ENCODE measurements around the gene SPATA32.
A peak's percentile ranks its signal among the peaks of the same experiment; 100 is the strongest.
"Not testable (repeated sequence)": the region's sequence is repeated elsewhere in the genome, so short reads cannot be mapped to it uniquely, and the experiment has no call there.

Gene SPATA32

GRCh38 chr17:45271603-45272002 lies 9.7 kb upstream of the SPATA32 start:
- DNase-seq (ENCODE audit: low read depth in 3 of 3, low spot score in 1 of 3) = no peak

- peak in 2 of 3 donors; percentile 22 to 48 for DNase-seq (ENCODE audit: low read depth in 3 of 3, low spot score in 1 of 3)
These were observed 9.0 kb upstream of the SPATA32 start for GRCh38 chr17:45270828-45271418.

DNA sequence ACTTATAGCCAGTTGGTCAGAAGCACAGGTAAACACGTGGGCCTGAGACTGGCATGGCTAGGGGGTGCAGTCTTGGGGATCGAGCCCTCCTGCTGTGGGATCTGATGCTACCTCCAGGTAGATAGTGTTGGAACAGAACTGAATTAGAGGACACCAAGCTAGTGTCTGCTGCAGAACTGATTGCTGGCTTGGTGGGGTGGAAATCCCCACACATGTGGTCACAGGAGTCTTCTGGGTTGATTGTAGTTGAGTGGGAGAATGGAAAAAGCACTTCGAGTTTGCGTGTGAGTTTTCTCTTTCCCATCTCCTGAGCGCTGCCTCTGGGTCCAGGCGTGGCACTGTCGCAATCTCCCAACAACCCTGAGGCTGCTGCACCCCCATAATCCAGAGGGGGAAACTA lies 8.0 kb upstream of the SPATA32 start:
- no peak for DNase-seq (ENCODE audit: low read depth in 3 of 3, low spot score in 1 of 3)

DNA sequence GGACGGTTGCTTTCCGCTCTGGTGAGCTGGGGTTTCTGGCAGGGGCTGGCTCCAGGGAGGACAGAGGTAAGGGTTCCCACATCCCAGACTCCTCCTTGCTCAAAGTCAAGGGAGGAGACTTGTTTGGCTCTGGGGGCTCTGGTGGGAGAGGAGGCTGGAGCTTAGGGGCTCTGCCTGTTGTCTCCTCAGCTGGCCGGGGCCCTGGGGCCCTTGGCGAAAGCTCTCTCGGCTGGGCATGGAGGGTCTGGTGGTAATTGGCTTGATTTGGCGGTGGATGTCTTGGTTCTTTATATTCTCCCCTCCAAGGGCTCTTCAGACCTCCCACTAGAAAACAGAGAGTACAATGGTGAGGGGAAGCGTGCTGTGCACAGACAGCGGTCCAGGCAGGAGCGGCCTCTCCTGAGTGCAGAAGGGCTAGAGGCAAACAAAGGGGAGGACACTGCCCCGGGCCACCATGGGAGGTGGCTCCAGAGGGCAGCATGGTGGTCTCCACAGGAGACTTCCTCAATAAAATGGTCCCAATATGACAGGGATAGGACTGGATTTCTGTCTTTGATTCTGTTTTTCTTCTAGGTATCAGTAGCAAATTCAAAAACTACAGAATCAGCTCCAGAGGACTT lies 5.7 kb upstream of the SPATA32 start:
- no peak for DNase-seq (ENCODE audit: low read depth in 3 of 3, low spot score in 1 of 3)

DNA sequence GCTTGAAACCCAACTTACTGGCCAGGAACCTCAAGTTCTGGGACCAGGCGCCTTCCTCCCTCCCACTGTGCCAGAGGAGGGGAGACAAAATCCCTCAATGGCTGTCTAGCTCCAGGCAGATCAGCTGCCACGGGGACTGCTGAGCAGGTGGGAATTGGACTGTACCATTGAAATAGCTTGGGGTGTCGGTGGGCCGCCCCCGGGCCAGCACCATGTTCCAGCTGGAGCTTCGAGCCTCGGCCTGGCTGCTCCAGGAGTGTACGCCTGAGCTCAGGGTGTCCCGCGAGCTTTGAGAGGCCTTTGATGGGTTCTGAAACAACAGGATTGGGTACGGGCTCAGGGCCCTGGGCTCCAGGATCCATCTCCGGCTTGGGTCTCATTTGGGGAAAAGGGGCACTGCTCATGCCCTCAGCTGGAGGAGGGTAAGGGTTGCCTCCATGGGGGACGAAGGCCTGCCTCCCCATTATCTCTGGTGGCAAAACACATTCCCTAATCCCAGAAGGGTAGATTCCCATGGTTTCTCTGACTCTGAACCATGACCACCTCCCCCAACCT lies 4.6 kb upstream of the SPATA32 start:
- no peak for DNase-seq (ENCODE audit: low read depth in 3 of 3, low spot score in 1 of 3)

GRCh38 chr17:45265821-45266220 lies 3.9 kb upstream of the SPATA32 start:
- no peak for DNase-seq (ENCODE audit: low read depth in 3 of 3, low spot score in 1 of 3)

GRCh38 chr17:45264988-45265387 lies 3.1 kb upstream of the SPATA32 start:
- DNase-seq (ENCODE audit: low read depth in 3 of 3, low spot score in 1 of 3) = no peak

GRCh38 chr17:45264430-45264829 lies 2.5 kb upstream of the SPATA32 start:
- no peak for DNase-seq (ENCODE audit: low read depth in 3 of 3, low spot score in 1 of 3)

- no peak for DNase-seq (ENCODE audit: low read depth in 3 of 3, low spot score in 1 of 3)
These were observed 1.6 kb upstream of the SPATA32 start for GRCh38 chr17:45263477-45263860.

DNA sequence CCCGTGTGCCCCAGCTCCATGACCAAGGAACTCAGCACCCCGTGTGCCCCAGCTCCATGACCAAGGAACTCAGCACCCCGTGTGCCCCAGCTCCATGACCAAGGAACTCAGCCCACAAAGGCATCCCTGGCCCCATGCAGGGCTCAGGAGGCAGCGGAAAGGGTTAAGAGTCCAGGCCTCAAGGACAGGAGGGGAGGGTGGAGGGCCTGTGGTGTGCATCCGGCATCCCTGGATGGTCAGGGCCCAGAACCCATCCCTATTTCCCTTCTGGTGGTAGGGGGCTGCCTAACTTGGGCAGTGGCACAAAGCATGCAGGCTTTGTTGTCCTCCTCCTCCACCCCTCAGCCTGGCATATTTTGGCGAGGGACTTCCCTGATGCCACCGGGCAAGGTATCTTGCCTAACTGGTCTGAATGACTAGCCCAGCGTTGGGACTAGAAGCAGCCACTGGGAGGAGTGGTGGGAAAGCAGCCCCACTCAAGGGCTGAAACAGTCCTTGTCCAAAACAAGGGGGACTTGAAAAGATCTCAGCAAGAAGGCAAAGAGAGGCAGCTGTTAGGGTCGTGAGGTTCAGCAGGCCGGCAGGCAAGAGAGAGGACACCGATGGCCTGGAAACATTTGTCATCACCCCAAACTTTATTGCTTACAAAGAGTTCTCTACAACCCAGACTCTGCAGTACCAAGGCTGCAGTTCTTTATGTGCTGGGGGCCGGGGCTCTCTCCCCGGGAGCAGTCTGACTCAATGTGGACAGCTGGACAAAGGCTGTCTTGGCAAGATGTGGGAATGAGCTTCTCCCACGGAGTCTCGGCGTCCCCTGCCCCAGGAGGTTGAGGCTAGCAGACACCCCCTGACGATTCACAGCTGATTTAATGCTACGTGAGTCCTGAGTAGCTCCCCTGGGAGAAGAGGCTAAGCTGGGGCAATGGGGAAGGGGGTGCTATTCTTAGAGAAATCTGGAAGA lies 902 bp upstream of the SPATA32 start:
- no peak for DNase-seq (ENCODE audit: low read depth in 3 of 3, low spot score in 1 of 3)

DNA sequence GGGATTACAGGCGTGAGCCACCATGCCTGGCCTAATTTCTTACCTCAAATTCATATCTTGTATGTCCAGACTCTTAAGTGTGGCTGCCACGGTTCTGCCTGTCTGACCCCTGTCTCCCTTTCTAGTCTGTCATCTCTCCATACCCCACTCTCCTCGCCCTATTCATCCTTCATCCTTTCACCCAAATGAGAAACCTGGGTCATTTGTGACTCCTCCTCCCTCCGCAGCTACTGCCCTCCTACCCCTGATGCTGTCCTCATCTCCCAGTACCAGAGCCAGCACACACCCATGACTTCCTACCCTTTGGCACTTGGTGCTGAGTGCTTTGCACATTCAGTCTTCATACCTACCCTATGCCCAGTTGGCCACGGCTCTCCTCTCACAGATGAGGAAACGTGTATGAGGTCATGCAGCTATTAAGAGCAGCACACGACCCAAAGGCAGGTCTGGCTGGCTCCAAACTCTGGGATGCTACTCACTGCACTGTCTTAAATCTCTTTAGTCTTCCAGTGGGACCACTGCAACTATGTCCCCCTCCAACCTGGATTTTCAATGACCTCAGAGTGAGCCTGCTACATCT lies 1.6 kb downstream of the SPATA32 start:
- no peak for DNase-seq (ENCODE audit: low read depth in 3 of 3, low spot score in 1 of 3)

DNA sequence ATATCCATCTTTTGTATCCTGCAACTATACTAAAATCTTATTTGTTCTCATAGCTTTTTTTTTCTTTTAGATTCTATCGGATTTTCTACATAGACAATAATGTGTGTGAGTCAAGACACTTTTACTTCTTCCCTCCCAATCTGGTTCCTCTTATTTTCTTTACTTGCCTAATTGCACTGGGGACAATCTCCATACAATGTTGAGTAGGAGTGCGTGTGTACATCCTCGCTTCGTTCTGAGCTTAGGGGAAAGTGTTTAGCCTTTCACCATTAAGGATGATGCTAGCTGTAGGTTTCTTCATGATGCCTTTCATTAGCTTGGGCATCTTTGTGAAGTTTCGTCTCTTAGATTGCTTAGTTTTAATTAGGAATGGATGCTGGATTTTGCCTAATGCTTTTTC lies 2.9 kb downstream of the SPATA32 start:
- no peak for DNase-seq (ENCODE audit: low read depth in 3 of 3, low spot score in 1 of 3)

DNA sequence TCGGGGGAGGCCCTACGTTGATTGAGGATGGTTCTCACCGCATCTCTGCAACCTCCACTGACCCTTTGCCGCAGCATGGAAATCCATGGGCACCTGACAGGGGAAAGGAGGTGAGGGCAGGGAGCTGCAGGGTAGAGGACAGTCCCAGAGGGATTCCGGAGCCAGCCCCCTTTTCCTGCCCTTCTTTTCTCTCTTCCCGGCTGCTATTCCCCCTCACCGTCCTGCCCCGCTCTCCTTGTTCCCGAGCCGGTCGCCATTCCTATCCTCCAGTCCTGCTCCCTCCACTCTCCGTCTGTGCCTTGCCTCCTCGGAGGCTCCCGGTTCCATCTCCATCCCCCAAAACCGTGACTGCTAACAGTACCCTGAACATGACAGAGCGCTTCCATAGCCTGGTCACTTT lies 4.8 kb downstream of the SPATA32 start:
- no peak for DNase-seq (ENCODE audit: low read depth in 3 of 3, low spot score in 1 of 3)

GRCh38 chr17:45256114-45256966 lies 5.6 kb downstream of the SPATA32 start:
- no peak for DNase-seq (ENCODE audit: low read depth in 3 of 3, low spot score in 1 of 3)

DNA sequence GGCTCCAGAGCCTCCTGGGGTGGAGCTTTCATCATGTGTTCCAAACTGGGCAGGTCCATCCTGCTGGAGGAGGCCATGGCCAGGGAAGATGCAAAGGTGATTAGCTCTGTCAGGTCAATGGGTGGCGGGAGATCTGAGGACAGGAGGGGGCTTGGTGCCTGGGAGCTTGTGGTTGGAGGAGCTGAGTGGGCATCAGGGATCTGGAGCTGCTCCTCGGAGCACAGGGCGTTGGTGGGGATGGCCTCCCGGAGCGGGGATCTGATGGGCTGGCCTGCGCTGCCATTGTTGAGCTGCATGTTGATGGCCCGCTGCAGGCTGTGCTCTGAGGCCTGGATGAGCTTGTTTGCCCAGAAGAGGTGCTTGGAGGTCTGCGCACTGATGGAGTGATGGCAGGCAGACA lies 6.5 kb downstream of the SPATA32 start:
- DNase-seq (ENCODE audit: low read depth in 3 of 3, low spot score in 1 of 3) = no peak

DNA sequence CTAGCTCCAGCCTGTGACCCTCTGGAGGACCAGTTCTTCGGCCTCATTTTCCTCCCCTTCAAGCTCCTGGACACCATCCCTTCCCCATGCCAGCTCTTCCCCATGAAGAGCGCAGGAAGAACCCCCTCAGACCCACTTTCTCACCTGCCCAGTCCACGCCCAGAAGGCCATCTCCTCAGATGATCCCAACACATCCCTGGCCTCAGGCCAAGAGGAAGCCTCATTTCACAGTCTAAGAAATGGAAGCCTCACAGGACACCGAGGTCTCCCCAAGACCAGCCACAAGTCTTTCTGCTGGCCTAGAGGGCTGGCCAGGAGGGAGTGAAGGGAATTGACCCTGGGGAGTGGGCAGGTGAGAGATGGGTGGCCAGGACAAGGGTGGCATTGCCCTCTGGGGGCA lies 8.0 kb downstream of the SPATA32 start:
- DNase-seq (ENCODE audit: low read depth in 3 of 3, low spot score in 1 of 3) = no peak

- not testable (repeated sequence) for DNase-seq (ENCODE audit: low read depth in 3 of 3, low spot score in 1 of 3)
These were observed 8.7 kb downstream of the SPATA32 start for GRCh38 chr17:45253237-45253636.

DNA sequence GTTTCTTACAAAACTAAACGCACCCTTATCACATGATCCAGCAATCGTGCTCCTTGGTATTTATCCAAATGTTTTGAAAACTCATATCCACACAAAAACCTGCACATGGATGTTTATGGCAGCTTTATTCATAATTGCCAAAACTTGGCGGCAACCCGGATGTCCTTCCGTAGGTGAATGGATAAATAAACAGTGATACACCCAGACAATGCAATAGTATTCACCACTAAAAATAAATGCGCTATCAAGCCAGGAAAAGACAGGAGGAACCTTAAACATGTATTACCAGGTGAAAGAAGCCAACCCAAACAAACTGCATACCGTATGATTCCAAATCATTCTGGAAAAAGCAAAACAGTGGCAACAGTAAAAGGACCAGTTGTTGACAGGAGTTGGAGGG lies 10.0 kb downstream of the SPATA32 start:
- DNase-seq (ENCODE audit: low read depth in 3 of 3, low spot score in 1 of 3) = no peak

GRCh38 chr17:45248132-45248957 lies 13.5 kb downstream of the SPATA32 start:
- peak in 2 of 3 donors; percentile 55 to 65 for DNase-seq (ENCODE audit: low read depth in 3 of 3, low spot score in 1 of 3)
